Endothelial cell of umbilical vein (primary cell): Measurements from ENCODE around the gene FOXE1.

Experiments
- CTCF ChIP-seq, 2 donors: IDR thresholded peaks; 1 replicate in 1 of 2; 2 replicates in 1 of 2; pipeline ENCODE4 v1.5.1; 2011; ENCODE audit warnings: low read length in 2 of 2, mild to moderate bottlenecking in 2 of 2, moderate library complexity in 2 of 2, control low read depth in 1 of 2, inconsistent platforms in 1 of 2, low read depth in 1 of 2; ENCODE audit not compliant: insufficient read depth in 1 of 2; ENCODE audit errors: extremely low read depth in 1 of 2
- EZH2 ChIP-seq: IDR thresholded peaks from 2 replicates; pipeline ENCODE4 v1.6.1; 2012; ENCODE audit warnings: borderline replicate concordance, low read depth, mild to moderate bottlenecking, moderate library complexity, low read length, inconsistent platforms; ENCODE audit not compliant: severe bottlenecking
- JUN ChIP-seq: IDR thresholded peaks from 2 replicates; pipeline ENCODE4 v1.6.1; 2011; ENCODE audit warnings: borderline replicate concordance, low read depth; ENCODE audit not compliant: insufficient read length, insufficient read depth
- MYC ChIP-seq: IDR thresholded peaks from one replicate; pipeline ENCODE4 v1.6.1; 2011; ENCODE audit warnings: mild to moderate bottlenecking, low read depth, low read length
- POLR2A ChIP-seq: IDR thresholded peaks from 2 replicates; pipeline ENCODE4 v1.6.1; 2012; ENCODE audit warnings: low read depth, mild to moderate bottlenecking, control low read depth, low read length
- POLR2AphosphoS5 ChIP-seq: IDR thresholded peaks from 2 replicates; pipeline ENCODE4 v1.6.1; 2012; ENCODE audit warnings: low read depth, mild to moderate bottlenecking, control low read depth, low read length, moderate library complexity; ENCODE audit not compliant: insufficient read depth

- TF ChIP-seq CTCF (IDR thresholded peaks at IDR 0.05; ENCODE audit: extremely low read depth in 1 of 2, insufficient read depth in 1 of 2, low read depth in 1 of 2, low read length in 2 of 2): no peak
- TF ChIP-seq POLR2A: no peak
- no peak for TF ChIP-seq EZH2
- TF ChIP-seq POLR2AphosphoS5: no peak
- TF ChIP-seq MYC: no peak
- no peak for TF ChIP-seq JUN
These were observed 5.8 kb downstream of the FOXE1 start for GRCh38 chr9:97858826-97859225.
